SJSA1 (cell line): ENCODE results near the gene MDP1. TPM values are rescaled to one million over a fixed set of nuclear protein-coding genes. Genes with fewer than 3 reads are reported as not detected.

Source experiments
- DNase-seq, 2 experiments: peaks; one replicate each; pipeline ENCODE4 v3.0.0-alpha.2; 2015 to 2020; ENCODE audit warnings: low spot score in 2 of 2, low read depth in 1 of 2
- H3K27ac ChIP-seq: fragments of 250-450 bp; sonication (Bioruptor Pico); 2 replicates; pipeline ENCODE4 v1.5.1; 2020; ENCODE audit warnings: mild to moderate bottlenecking, moderate library complexity
- H3K27me3 ChIP-seq: fragments of 250-450 bp; sonication (Bioruptor Pico); replicated peaks from 2 replicates; pipeline ENCODE4 v1.5.1; 2020; ENCODE audit warnings: mild to moderate bottlenecking, moderate library complexity
- H3K36me3 ChIP-seq: fragments of 250-450 bp; sonication (Bioruptor Pico); 2 replicates; pipeline ENCODE4 v1.5.1; 2020; ENCODE audit warnings: mild to moderate bottlenecking
- H3K4me1 ChIP-seq: fragments of 250-450 bp; sonication (Bioruptor Pico); replicated peaks from 2 replicates; pipeline ENCODE4 v1.6.1; 2021; ENCODE audit warnings: mild to moderate bottlenecking
- H3K4me3 ChIP-seq: fragments of 250-450 bp; sonication (Bioruptor Pico); 2 replicates; pipeline ENCODE4 v1.5.1; 2020; ENCODE audit warnings: mild to moderate bottlenecking
- H3K9me3 ChIP-seq: fragments of 250-450 bp; sonication (Bioruptor Pico); replicated peaks from 2 replicates; pipeline ENCODE4 v1.5.1; 2020; ENCODE audit warnings: mild to moderate bottlenecking
- total RNA-seq: library from RNA; depleted of rRNA; stranded (reverse); fragments of >200 nt; shearing (Covaris generic); gene quantifications from 2 replicates; pipeline ENCODE4 v1.2.3, GENCODE V29; 2014

MDP1 gene
- total RNA-seq, 1 experiment from 2014 or later: 13.6 TPM

DNA sequence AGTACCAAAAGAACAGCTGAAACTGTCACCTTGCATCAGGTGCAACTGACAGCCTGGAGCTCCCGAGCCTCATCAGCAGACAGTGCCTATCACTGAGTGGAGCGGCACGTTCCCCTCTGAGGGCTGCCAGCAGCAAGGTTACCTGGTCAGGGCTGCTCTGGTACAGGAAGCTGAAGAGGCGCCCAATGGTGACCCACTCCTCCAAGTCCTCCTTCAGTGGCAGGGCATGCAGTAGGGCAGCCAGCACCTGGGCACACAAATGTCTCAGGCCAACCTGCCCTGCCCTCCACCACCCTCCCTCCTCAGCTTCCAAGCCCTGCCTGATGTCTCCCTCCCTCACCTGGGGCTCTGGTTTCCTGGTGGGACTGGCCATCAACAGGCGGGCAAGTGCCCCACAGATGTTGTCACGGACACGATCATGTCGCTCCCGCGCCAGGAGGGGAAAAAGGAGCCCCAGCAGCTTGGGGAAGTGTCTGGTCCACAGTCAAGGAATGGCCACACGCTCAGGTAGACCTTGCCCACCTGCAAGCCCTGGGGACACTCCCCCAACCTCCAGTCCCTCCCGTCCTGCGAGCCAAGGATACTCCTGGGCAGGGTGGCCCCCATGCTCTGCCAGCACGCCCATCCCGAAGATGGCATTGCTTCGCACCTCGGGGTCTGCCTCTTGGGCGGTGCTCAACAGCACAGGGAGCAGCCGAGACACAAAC, 34.3 kb downstream of the MDP1 start:
- peaks cover 80% of the 10 kb centered on the region for H3K36me3 ChIP-seq
- no peak overlapping the region for H3K27ac ChIP-seq
- H3K4me3 ChIP-seq: no peak overlapping the region

DNA sequence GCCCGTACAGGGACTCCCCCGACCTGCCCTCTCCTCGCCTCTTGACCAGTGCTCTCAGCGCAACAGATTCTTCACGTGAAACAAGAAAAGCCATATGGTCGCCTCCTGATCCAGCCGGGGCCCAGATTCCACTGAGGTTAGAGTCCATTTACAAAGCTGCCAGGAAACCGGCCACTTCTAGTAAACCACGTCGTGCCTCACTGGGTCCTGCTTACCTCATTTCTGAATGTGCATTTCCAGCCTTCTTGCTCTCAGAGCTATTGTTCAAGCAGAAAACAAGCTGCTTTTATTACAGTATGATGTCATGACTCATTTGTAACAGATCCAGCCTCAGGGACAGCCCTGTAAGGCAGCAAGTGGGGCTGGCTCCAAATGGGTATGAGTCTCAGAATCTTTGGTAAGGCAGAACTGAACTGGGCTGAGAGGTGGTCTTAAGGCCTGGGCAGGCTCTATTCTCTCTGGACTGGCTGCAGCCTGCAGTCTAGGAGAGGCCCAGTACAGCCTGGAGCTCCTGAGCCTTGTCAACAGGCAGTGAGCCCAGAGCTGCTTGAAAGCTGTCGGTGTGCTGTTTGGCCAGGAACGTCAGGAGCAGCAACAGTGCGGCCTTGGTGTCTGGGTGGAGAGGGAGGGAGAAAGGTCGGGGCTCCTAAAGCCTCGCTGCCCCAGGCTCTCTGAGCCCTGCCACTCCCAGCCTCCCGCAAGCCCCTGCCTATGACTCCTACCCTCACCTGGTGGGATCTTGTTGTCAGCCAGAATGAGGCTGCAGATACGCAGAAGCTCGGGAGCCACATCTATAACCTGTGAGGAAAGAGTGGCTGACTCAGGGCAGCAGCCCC, 35.7 kb downstream of the MDP1 start:
- Histone ChIP-seq H3K27ac (peak overlapping the region; percentile 43), H3K4me3 (no peak overlapping the region), H3K4me1 (peaks cover 9% of the 10 kb centered on the region), H3K27me3 (no peaks in the 10 kb centered on the region), H3K9me3 (no peaks in the 10 kb centered on the region), H3K36me3 (peaks cover 70% of the 10 kb centered on the region)
- DNase-seq: no peak

More for the DNA sequence above, 34.3 kb downstream of the MDP1 start:
- Histone ChIP-seq H3K4me1 (peaks cover 9% of the 10 kb centered on the region), H3K9me3 (no peaks in the 10 kb centered on the region), H3K27me3 (no peaks in the 10 kb centered on the region)
- DNase-seq: no peak

DNA sequence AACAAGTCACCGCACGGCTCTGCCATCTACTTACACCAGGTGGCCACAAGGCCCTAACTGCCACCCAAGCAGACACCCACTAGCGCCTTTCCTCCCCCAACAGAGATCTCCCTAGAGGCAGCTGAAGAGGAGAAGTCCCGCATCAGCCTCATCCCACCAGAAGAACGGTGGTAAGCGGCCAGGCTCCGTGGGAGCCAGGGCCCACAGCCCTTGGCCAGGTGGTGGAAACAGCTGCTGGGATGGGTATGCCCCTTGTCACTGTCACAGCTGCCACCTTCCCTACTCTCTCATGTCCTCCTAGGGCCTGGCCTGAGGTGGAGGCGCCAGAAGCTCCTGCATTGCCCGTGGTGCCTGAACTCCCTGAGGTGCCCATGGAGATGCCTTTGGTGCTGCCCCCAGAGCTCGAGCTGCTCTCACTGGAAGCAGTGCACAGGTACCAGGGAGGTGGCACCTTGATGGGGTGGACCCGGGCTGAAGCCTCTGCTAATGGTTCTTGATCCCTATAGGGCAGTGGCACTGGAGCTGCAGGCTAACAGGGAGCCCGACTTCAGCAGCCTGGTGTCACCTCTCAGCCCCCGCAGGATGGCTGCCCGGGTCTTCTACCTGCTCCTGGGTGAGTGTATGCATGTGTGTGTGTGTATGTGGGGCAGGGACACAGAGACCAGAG, 36.4 kb downstream of the MDP1 start:
- Histone ChIP-seq H3K9me3 (no peaks in the 10 kb centered on the region), H3K36me3 (peaks cover 62% of the 10 kb centered on the region), H3K4me1 (peaks cover 9% of the 10 kb centered on the region), H3K4me3 (no peak overlapping the region), H3K27me3 (no peaks in the 10 kb centered on the region), H3K27ac (peak overlapping the region; percentile 43)
- no peak for DNase-seq

DNA sequence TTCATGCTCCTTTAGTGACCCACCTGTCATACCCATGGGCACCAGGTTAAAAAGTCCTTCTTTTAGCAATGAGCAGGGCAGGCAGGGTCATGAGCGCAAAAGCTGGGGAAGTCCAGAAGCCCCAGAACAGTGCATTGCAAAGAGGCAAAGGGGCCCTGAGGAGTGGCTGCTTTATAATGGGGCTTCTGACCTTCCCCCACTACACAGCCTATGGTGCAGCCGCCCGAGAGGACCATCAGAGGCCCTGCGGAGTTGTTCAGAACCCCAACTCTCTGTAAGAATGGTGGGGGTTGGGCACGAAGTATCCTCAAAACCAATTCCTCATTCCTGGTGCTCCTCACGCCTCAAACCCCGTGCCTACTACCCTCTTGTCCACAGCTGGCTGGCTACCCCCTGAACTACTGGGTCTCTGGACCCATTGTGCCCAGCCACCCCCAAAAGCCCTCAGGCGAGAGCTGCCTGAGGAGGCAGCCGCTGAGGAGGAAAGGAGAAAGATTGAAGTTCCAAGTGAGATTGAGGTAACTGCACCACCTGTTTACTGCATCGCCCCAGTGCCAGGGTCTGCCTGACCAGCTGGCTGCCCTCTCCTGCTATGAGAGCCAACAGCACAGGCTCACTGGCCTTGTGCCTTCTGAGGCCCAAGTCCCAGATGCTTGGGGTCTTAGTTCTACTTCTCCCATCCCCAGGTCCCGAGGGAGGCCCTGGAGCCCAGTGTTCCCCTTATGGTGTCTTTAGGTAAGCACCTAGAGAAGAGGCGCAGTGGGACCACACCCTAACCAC, 37.3 kb downstream of the MDP1 start:
- H3K4me3 ChIP-seq: no peak overlapping the region
- peaks cover 57% of the 10 kb centered on the region for H3K36me3 ChIP-seq
- no peak overlapping the region for H3K27ac ChIP-seq
- DNase-seq: no peak
- H3K9me3 ChIP-seq: no peaks in the 10 kb centered on the region
- no peaks in the 10 kb centered on the region for H3K27me3 ChIP-seq
- H3K4me1 ChIP-seq: peaks cover 9% of the 10 kb centered on the region

DNA sequence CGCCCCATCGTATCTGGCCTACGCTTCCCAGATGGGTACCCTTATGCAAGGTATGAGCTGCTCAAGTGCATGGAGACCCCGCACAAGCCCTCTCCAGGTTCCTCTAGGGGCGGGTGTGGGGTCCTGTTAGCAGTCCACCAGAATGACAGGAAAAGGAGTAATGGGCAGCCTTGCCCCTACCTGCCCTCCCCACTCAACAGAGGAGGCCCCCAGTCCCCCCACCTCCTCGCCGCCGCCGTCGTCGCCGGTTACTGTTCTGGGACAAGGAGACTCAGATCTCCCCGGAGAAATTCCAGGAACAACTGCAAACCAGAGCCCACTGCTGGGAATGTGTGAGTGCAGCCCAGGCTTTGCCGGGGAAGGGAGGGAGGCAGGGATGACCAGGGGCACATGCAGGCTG, 38.0 kb downstream of the MDP1 start:
- H3K9me3 ChIP-seq: no peaks in the 10 kb centered on the region
- H3K36me3 ChIP-seq: peaks cover 52% of the 10 kb centered on the region
- no peaks in the 10 kb centered on the region for H3K27me3 ChIP-seq
- H3K4me3 ChIP-seq: no peak overlapping the region
- H3K4me1 ChIP-seq: peaks cover 9% of the 10 kb centered on the region
- H3K27ac ChIP-seq: no peak overlapping the region
- no peak for DNase-seq

DNA sequence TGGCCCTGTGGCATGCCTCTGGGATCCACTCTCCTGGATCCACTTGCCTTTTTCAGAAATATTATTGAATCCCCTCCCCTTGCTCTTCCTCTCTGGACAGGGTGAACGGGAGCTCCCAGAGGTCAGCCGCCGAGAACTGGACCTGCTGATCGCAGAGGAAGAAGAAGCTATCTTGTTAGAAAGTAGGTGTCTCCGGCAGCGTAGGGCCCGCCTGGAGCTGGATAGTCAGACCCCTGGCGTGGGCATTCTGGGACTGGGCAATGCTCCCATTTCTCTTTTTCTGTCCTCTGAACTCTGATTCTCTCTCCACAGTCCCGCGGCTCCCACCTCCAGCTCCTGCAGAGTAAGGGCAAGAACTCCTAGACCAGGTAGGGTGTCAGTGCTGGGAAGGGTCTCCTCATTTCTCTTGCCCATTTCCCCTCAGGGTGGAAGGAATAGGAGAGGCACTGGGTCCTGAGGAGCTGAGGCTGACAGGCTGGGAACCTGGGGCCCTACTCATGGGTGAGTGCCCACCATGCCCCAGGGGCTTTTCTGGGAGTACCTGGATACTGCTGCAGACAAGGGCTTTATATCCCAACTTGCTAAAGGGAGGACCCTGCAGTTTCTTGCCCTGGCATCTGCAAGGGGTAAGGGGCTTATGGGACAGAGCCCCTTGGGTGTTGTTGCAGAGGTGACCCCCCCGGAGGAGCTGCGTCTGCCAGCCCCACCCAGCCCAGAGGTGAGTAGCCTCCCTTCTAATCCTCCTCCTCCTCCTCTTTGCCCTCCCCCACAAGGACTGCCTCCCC, 38.6 kb downstream of the MDP1 start:
- H3K36me3 ChIP-seq: peaks cover 45% of the 10 kb centered on the region
- peaks cover 9% of the 10 kb centered on the region for H3K4me1 ChIP-seq
- H3K27me3 ChIP-seq: no peaks in the 10 kb centered on the region
- H3K27ac ChIP-seq: no peak overlapping the region
- no peaks in the 10 kb centered on the region for H3K9me3 ChIP-seq
- no peak for DNase-seq
- no peak overlapping the region for H3K4me3 ChIP-seq

DNA sequence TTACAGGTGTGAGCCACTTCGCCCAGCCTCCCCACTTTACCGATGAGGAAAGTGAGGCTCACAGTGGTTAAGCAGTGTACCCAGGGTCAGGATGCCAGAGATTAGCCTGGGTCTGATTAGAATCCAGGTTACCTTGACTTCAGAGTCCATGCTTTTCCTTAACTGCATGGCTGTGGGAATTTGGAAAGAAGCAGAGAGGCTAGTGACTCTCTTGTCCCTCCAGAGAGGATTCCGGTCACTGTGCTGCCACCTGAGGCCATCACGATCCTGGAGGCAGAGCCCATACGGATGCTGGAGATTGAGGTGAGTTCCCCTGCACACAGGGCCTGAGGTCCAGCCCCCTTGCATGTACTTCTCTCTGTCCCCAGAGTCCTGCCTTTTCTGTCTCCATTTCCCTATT, 39.3 kb downstream of the MDP1 start:
- H3K4me3 ChIP-seq: no peak overlapping the region
- no peak for DNase-seq
- H3K36me3 ChIP-seq: peaks cover 41% of the 10 kb centered on the region
- H3K4me1 ChIP-seq: peaks cover 9% of the 10 kb centered on the region
- H3K9me3 ChIP-seq: no peaks in the 10 kb centered on the region
- no peak overlapping the region for H3K27ac ChIP-seq
- H3K27me3 ChIP-seq: no peaks in the 10 kb centered on the region

DNA sequence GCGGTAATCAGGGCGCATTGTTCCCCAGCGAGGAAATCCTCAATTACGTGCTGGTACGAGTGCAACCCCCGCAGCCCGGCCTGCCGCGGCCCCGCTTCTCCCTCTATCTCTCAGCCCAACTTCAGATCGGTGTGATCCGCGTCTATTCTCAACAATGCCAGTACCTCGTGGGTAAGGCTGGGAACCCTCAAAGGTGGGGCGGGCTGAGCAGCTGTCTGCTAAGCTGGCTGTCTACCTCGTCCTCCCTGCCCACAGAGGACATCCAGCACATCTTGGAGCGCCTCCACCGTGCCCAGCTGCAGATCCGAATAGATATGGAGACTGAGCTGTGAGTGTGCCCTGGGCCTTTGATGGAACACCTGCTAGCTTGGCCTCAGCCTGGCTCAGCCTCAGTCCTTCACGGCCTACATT, 43.0 kb downstream of the MDP1 start:
- Histone ChIP-seq H3K27me3 (no peaks in the 10 kb centered on the region), H3K4me3 (no peak overlapping the region), H3K9me3 (no peaks in the 10 kb centered on the region), H3K4me1 (no peaks in the 10 kb centered on the region), H3K36me3 (peaks cover 10% of the 10 kb centered on the region), H3K27ac (no peak overlapping the region)
- no peak for DNase-seq

DNA sequence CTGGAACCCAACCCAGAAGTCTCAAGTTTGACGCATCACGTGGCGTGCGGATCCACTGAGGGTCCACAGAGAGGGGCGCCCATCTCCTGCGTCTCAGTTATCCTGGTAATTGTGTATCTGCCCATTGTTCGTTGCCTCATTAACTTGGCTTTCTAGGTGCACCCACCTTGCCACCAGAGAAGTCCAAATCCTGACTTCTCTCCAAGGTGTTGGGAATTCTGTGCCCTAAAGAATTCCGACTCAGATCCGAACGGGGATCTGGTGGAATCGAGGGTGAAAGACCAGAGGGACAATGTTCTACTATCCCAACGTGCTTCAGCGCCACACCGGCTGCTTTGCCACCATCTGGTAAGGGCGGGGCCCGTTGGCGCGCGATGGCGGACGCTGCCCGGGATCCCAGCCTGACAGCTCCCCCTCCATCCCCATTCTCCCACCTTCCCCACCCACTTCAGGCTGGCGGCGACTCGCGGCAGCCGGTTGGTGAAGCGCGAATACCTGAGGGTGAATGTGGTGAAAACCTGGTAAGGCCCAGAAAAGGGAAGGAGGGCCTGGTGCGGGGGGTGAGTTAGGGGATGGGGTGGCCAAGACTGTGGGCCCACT, 43.5 kb downstream of the MDP1 start:
- H3K9me3 ChIP-seq: no peaks in the 10 kb centered on the region
- H3K4me1 ChIP-seq: no peaks in the 10 kb centered on the region
- no peaks in the 10 kb centered on the region for H3K27me3 ChIP-seq
- no peak overlapping the region for H3K4me3 ChIP-seq
- H3K36me3 ChIP-seq: peaks cover 11% of the 10 kb centered on the region
- no peak overlapping the region for H3K27ac ChIP-seq
- DNase-seq: no peak

DNA sequence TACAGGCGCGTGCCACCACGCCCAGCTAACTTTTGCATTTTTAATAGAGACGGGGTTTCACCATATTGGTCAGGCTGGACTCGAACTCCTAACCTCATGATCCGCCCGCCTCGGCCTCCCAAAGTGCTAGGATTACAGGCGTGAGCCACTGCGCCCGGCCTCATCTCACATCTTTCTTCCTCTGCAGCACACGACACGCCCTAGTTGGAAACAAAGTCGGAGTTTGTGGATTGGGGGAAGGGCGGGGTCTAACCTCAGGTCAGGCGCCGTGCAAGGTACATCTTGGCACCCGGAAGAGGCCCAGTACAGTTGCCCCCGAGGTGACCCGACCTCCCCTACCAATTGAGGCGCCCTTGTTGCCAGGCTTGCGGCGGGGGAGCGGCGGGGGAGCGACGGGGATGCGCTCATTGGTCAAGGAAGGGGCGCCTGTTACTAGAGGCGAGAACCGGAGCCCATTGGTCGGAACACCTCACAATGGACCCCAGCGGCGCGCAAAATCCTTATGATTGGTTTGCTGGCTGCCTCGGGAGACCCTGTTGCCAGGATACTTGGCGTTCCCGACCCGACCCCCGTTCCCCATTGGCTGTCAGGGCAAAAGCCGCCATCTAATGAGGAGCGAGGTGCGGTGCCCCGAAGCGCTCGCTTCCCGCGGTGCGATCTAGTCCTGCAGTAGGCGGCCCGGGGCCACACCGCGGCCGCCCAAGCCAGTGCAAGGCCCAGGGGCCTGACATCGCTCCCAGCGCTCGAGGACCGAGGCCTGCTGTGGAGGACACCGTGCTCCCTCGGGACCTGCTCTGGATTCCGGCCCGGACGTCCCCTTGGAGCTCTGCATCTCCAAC, 44.2 kb downstream of the MDP1 start, which contains the start of gene REC8:
TSS of gene REC8 (plus strand) at position 659 of the 839 bp plus-strand sequence. CDS start 473 bp downstream, outside the sequence.
- H3K27ac ChIP-seq: no peak within 1 kb of the TSS
- H3K27me3 ChIP-seq: no peaks in the 10 kb centered on the region
- no peaks in the 10 kb centered on the region for H3K4me1 ChIP-seq
- peaks cover 10% of the 10 kb centered on the region for H3K36me3 ChIP-seq
- H3K4me3 ChIP-seq: no peak within 1 kb of the TSS
- no peaks in the 10 kb centered on the region for H3K9me3 ChIP-seq
- no peak for DNase-seq

DNA sequence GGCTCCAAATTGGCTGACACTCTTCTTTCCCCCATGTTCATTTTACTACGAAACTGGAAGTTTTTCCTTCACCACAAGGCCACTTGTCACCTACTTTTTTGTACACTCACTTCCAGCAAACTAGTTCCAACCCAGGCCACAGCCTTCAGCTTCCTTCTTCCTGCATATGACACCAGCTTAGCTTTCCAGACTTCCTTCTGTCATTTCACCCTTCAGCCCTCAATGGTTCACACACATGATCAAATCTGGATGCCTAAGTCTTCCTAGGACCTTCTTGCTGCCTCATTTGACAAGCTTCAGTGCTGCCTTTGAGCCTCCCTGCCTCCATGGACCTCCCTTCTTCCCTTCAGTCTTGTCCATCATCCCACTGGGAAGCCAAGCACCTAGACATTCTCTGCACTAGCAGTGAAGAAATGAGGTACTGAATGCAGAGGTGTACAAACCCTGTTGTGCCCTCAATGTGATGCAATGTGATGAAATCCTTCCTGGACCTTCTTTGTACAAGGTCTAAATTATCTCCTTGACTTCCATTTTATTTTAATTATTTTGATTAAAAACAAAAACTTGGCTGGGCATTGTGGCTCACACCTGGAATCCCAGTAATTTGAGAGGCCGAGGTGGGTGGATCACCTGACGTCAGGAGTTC, 48.3 kb downstream of the MDP1 start:
- H3K36me3 ChIP-seq: peaks cover 43% of the 10 kb centered on the region

More for the DNA sequence above, 48.3 kb downstream of the MDP1 start:
- H3K27ac ChIP-seq: no peak overlapping the region
- H3K9me3 ChIP-seq: no peaks in the 10 kb centered on the region
- no peaks in the 10 kb centered on the region for H3K27me3 ChIP-seq
- H3K4me3 ChIP-seq: no peak overlapping the region
- DNase-seq: no peak
- H3K4me1 ChIP-seq: no peaks in the 10 kb centered on the region
